ENCODE data around the gene CHST7.
"Not testable (repeated sequence)": the region's sequence is repeated elsewhere in the genome, so short reads cannot be mapped to it uniquely, and the experiment has no call there.

CHST7 gene, protein sequence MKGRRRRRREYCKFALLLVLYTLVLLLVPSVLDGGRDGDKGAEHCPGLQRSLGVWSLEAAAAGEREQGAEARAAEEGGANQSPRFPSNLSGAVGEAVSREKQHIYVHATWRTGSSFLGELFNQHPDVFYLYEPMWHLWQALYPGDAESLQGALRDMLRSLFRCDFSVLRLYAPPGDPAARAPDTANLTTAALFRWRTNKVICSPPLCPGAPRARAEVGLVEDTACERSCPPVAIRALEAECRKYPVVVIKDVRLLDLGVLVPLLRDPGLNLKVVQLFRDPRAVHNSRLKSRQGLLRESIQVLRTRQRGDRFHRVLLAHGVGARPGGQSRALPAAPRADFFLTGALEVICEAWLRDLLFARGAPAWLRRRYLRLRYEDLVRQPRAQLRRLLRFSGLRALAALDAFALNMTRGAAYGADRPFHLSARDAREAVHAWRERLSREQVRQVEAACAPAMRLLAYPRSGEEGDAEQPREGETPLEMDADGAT

GRCh38 chrX:46573331-46573891 is at the start of gene CHST7:
Gene CHST7, plus strand, starts transcription at chrX:46573765. Its CDS starts 167 bp downstream, at chrX:46573932.
- in situ Hi-C loops (cut with MboI; ENCODE audit: low sequenced_read_pairs): loop anchor here (25.0 kb wide), 1 partner anchor 214 kb away; no protein-coding TSS in a partner anchor

DNA sequence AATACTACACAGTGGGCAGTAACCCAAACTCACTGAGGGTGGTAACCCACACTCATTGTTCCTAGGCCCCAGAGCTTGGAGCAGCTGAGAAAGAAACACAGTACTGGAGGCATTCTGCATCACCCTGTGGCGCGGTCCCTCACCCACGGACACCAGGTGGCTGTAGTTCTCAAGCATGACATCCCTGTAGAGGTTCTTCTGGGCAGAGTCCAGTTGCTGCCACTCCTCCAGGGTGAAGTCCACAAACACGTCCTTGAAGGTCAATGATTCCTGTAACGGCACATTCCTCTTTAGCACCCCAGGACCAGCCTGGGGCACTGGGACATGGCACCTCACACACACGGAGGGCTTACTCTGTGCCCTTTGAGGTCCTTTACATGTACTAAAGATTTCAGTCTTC is 44.9 kb upstream of the CHST7 start:
- in situ Hi-C loops (cut with MboI; ENCODE audit: low sequenced_read_pairs): not testable (repeated sequence)

DNA sequence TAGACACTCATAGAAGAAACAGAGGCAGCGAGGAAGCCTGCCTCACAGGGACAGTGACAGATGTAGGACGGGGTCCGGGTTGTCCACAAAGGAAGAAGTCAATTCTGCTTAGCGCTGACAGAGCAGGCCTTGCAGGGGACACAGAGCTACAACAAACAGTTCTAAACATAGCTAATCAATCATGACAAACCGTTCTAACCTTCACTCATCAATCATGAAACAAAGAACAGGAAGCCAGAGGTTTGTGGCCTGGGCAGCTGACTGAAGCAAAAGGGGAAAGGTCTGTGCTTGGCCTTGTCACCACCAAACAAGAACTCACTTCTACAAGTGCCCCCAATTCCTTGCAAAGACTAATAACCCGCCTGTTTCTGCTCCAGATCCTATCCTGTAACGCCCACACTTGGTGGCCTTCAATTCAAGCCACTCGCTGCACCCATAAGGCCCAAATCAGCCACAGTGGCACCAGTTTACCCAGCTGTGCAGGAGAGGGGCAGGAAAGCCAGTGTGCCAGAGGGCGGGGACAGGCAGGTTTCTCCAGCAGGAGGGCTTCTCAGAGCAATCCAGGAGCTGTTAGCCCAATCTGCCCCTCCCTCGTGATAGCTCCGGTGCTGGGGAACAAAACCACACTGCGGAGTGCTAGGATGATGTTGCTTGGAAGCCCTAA is 43.7 kb upstream of the CHST7 start:
- in situ Hi-C loops (cut with MboI; ENCODE audit: low sequenced_read_pairs): not testable (repeated sequence)

DNA sequence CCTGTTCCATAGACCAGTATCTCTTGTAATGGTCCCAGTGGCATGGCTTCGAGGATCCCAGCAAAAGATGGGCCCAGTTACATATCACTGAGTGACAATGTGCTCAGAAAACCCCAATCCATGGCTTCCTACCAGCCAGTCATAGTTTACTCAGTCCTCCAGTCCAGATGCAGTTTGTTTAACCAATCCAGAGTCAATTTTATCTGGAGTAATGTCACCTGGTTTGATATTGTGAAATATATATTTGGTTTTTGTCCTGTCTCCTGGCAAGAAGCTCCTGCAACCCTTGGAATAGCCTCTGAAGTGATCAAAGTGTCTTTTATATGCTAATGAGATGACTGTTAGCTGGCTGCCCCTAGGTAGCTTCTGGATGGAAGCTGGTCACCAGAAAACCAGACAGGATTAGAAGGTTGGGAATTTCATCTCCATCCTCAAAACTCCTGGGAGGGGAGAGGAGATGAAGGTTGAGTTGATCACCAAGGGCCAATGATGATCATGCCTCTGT is 43.1 kb upstream of the CHST7 start:
- in situ Hi-C loops (cut with MboI; ENCODE audit: low sequenced_read_pairs): not testable (repeated sequence)

- in situ Hi-C loops (cut with MboI; ENCODE audit: low sequenced_read_pairs): no loop called here
These were observed 42.1 kb upstream of the CHST7 start for GRCh38 chrX:46531442-46531841.

DNA sequence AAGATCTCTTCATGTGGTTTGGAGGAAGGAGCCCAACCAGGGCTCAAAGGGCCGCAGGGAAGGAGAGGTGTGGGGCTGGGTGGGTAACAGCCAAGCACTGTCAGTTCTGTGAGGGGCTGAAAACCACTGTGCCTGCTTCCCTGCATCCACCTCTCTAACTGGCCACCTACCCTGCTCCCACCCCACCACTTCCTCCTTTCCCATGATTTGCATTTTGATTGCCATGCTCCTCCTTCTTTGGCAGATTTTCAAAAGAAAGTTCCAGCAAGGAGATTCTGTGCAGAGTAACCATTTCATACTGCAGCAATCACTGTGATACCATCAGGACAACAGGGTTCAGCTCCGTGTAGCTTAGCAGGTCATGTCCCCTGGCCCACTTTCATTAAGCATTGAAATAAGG is 30.1 kb upstream of the CHST7 start:
- in situ Hi-C loops (cut with MboI; ENCODE audit: low sequenced_read_pairs): no loop called here

- in situ Hi-C loops (cut with MboI; ENCODE audit: low sequenced_read_pairs): not testable (repeated sequence)
These were observed 29.0 kb upstream of the CHST7 start for GRCh38 chrX:46544527-46544926.

GRCh38 chrX:46545111-46546005 is 28.2 kb upstream of the CHST7 start, which contains the start of gene ZNF674:
Gene ZNF674, minus strand, starts transcription at chrX:46545421. Its CDS starts 3,334 bp downstream, at chrX:46542087.
- in situ Hi-C loops (cut with MboI; ENCODE audit: low sequenced_read_pairs): no loop called here

DNA sequence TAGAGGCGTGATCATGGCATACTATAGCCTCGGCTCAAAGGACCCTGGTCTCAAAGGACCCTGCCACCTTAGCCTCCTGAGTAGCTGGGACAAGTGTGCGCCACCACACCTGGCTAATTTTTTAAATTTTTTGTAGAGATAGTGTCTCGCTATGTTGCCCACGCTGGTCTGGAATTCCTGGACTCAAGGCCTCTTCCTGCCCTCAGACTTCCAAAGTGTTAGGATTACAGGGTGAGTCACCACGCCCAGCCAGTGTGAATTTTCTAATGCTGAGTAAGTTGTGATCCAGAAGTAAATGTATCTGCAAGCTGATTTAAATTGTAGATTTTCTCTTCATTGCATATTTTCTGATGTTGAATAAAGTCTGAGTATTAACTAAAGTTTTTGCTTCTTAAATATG is 25.7 kb upstream of the CHST7 start:
- in situ Hi-C loops (cut with MboI; ENCODE audit: low sequenced_read_pairs): no loop called here

DNA sequence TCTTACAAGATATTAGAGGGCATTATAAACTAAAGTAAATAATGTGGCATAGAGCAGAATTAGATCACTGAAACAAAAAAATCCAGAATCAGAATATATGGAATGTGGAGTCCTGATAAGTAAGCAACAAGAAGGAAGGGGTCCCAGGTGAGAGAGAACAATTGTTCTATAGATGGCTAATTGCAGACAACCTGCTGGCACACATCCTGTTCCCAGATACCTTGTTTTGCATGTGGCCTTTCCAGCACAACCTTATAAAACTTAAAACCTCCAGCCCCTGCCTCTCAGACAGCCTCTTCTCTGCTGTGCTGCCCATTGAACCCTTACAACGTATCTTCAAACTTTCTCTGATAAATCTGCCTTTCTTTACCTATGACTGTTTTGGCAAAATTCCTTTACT is 23.7 kb upstream of the CHST7 start:
- in situ Hi-C loops (cut with MboI; ENCODE audit: low sequenced_read_pairs): loop anchor here (25.0 kb wide), 1 partner anchor 237 kb away; no protein-coding TSS in a partner anchor

GRCh38 chrX:46551494-46552128 is 22.0 kb upstream of the CHST7 start:
- in situ Hi-C loops (cut with MboI; ENCODE audit: low sequenced_read_pairs): loop anchor here (25.0 kb wide), 1 partner anchor 236 kb away; no protein-coding TSS in a partner anchor

GRCh38 chrX:46553935-46554334 is 19.6 kb upstream of the CHST7 start:
- in situ Hi-C loops (cut with MboI; ENCODE audit: low sequenced_read_pairs): loop anchor here (25.0 kb wide), 1 partner anchor 233 kb away; no protein-coding TSS in a partner anchor

DNA sequence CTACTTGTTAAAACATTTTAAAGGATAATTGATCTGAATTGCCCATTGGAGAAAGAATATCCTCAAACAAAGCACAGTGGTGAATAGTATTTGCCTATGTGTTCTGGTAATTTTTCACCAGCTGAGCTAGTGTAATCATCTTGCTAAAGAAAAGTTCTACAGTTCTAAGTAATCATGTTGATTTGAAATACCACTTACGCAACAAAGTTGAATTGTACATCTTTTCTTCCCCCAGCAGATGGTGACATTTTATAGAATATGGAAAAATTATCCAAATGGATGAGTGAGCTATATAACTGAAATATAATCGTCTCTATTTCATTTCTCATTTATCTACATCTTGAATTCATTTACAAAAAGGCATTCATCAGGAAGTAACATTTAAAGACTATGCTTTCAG is 18.6 kb upstream of the CHST7 start:
- in situ Hi-C loops (cut with MboI; ENCODE audit: low sequenced_read_pairs): loop anchor here (25.0 kb wide), 1 partner anchor 232 kb away; no protein-coding TSS in a partner anchor

- in situ Hi-C loops (cut with MboI; ENCODE audit: low sequenced_read_pairs): loop anchor here (25.0 kb wide), 1 partner anchor 228 kb away; no protein-coding TSS in a partner anchor
These were observed 14.5 kb upstream of the CHST7 start for GRCh38 chrX:46559062-46559461.

DNA sequence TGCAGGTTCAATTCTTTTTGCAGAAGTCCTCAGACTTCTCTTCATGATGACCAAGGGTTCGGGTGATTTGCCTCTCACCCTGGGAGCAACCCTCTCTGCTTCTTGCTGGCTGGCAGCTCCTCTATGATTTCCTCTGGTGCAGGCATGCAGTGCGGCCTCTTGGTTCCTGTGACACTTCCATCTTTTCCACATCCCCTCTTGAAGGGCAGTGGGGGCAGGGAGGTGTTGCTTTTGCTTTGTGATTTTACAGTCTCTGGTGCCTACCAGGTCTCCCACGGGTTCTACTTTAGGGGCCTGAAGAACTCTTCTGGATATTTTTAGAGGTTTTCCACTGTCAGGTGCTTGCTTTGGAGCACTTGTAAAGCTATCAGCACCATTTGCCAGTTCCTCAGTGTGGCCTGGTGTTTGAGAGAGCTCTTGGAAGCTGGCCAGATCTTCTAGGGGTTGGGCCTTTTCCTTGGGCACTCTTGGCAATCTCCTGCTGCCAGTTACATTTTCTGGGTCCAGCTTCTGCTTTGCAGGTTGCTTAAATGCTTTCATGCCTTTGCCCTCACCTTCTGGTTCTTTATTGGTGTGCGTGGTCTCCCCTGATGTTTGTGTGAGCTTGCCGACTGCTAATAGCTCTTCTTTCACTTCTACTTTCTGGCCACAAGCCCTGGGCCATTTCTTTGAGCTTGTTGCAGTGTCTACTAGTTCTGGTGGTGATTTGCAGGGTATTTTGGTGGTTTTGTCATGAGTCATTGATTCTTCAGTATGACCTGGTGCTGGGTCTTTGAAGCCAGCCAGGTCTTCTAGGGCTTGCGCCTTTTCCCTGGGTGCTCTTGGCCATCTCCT is 11.5 kb upstream of the CHST7 start:
- in situ Hi-C loops (cut with MboI; ENCODE audit: low sequenced_read_pairs): loop anchor here (25.0 kb wide), 1 partner anchor 225 kb away; no protein-coding TSS in a partner anchor

DNA sequence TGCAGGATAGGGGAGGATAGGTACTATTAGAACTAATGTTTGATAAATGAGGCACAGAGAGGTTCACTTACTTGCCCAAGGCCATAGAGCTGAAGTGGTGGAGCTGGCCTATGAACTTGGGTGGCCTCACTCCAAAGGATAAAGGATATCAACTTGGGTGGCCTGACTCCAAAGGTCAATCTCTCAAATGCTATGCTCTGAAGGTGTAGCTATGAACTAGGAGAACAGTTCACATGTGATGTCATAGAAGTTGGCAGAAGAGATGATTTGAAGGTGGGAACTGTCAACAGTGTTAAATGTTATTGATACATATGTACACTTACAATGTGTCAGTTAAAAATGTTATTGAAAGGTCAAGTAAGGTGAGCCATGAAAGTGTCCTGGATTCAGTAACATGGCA is 6.2 kb upstream of the CHST7 start:
- in situ Hi-C loops (cut with MboI; ENCODE audit: low sequenced_read_pairs): loop anchor here (25.0 kb wide), 1 partner anchor 220 kb away; no protein-coding TSS in a partner anchor

DNA sequence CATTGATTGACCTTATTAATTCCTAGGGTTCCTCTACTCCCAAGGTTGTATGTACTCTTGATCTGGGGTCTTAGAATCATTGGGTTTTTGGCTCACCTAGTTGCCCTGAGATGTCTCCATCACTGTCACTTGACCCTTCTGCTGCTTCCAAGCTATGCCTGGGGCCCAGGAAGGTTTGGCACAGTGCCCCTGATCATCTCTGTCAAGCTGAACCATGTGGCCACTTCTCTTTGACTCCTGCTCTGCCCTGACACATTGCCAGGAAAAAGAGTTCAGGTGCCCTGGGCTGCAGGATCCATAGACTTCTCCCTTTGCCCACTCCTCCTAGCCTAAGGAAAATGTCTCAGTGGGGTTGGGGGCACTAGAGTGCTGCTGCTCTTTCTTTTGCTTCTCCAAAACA is 3.9 kb upstream of the CHST7 start:
- in situ Hi-C loops (cut with MboI; ENCODE audit: low sequenced_read_pairs): loop anchor here (25.0 kb wide), 1 partner anchor 218 kb away; no protein-coding TSS in a partner anchor
